ENCODE measurements around the gene SIK2.

DNA sequence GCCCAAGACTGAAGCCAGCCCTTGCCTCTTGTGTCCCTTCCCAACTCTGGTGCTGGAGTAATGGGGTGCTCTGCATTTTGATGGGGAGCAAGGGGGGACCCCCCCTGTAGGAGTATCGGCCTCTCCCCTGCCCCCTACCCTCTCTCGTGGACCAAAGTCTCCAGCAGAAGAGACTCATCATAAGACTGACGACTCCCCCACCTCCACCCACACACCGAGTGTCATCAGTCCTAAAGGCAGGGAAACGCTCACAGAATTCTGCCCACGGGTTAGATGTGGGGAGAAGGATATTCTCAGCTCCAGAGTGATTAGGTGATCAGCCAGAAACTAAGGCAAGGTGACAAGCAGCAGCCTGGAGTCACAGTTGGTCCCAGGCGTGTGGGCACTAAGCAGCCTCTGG lies 125.2 kb downstream of the SIK2 start:
- no peak for TF ChIP-seq SP2 (IDR thresholded peaks at IDR 0.05; ENCODE audit: extremely low read depth, low read depth, low read length, poor library complexity, severe bottlenecking)
- TF ChIP-seq EP300 (IDR thresholded peaks at IDR 0.05; ENCODE audit: low read length), result no peak
- TF ChIP-seq MCM7 (IDR thresholded peaks at IDR 0.05), result no peak
- TF ChIP-seq, protein P1, sequence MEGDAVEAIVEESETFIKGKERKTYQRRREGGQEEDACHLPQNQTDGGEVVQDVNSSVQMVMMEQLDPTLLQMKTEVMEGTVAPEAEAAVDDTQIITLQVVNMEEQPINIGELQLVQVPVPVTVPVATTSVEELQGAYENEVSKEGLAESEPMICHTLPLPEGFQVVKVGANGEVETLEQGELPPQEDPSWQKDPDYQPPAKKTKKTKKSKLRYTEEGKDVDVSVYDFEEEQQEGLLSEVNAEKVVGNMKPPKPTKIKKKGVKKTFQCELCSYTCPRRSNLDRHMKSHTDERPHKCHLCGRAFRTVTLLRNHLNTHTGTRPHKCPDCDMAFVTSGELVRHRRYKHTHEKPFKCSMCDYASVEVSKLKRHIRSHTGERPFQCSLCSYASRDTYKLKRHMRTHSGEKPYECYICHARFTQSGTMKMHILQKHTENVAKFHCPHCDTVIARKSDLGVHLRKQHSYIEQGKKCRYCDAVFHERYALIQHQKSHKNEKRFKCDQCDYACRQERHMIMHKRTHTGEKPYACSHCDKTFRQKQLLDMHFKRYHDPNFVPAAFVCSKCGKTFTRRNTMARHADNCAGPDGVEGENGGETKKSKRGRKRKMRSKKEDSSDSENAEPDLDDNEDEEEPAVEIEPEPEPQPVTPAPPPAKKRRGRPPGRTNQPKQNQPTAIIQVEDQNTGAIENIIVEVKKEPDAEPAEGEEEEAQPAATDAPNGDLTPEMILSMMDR (IDR thresholded peaks at IDR 0.05 in 2 of 3, conservative IDR thresholded peaks at IDR 0.05 in 1 of 3; ENCODE audit: insufficient read depth in 2 of 3, low read depth in 1 of 3, low read length in 3 of 3), result no peak
- TF ChIP-seq JUND (IDR thresholded peaks at IDR 0.05; ENCODE audit: borderline replicate concordance, low read depth, low read length), result no peak
- no peak for TF ChIP-seq JUND (tag; IDR thresholded peaks at IDR 0.05; ENCODE audit: borderline replicate concordance, low read depth, low read length)
- TF ChIP-seq ZNF143 (CRISPR knock-in tag; IDR thresholded peaks at IDR 0.05), result no peak
- no peak for TF ChIP-seq POLR2AphosphoS5 (IDR thresholded peaks at IDR 0.05; ENCODE audit: control insufficient read depth, insufficient read depth, low read depth, low read length)
- no peak for TF ChIP-seq POLR2A (conservative IDR thresholded peaks at IDR 0.05)
